ENCODE measurements around the gene ANKRD39.
A peak's percentile ranks its signal among the peaks of the same experiment; 100 is the strongest.

ANKRD39 gene

GRCh38 chr2:96888072-96889011 lies 30.5 kb upstream of the ANKRD39 start:
- DNase-seq: peak in 48 of 56 donors; percentile 26 to 85 (median 61)

DNA sequence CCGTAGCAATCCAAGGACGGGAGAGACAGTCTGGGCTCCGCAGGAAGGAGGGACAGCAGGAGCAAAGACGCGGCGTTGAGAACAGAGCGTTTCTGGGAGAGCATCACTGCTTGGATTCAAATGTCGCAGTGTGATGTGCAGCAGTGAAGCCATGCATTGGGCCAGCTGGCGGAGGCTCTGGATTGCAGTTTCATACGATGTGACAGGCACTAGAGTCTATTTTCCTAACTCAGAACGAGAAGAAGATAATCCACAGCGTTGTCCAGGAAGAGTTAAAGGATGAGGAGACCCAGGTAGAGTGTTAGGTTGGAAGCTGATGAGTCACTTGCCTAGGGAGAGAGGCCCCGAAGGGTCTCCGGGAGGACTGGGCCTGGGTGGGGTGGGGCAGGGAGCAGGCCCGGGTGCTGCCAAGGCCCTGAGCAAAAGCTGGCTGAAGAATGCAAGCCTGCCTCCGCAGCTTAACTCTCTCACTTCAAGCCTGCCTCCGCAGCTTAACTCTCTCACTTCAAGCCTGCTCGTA lies 29.7 kb upstream of the ANKRD39 start:
- DNase-seq: peak in 19 of 56 donors; percentile 23 to 69 (median 42)

- no peak for DNase-seq
Observed at GRCh38 chr2:96885432-96886347, 27.9 kb upstream of the ANKRD39 start.

GRCh38 chr2:96884299-96885094 lies 26.7 kb upstream of the ANKRD39 start:
- DNase-seq: peak in 1 of 56 donors; percentile 12

- DNase-seq: no peak
Observed at GRCh38 chr2:96883306-96883705, 25.5 kb upstream of the ANKRD39 start.

DNA sequence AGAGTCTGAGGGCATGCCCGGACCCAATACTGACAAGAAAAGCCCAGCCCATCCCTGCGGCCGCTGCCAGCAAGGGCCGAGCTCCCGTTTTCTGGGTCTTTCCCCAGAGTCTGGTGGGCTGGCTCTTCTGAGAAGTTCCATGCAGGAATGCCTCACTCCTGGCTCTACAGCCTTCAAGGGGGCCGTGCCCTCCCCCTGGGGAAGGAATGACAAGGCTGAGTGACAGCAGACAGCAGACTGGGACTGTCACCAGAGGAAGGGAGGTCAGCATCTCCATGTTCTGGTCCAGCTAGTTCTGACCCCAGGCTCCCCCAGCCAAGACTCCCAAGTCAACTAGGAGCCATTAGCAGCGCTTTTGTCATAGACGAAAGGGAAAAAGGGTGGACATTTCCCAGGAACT lies 25.1 kb upstream of the ANKRD39 start:
- DNase-seq: no peak

GRCh38 chr2:96882230-96882629 lies 24.4 kb upstream of the ANKRD39 start:
- no peak for DNase-seq

- no peak for DNase-seq
Observed at GRCh38 chr2:96881349-96882195, 23.8 kb upstream of the ANKRD39 start.

DNA sequence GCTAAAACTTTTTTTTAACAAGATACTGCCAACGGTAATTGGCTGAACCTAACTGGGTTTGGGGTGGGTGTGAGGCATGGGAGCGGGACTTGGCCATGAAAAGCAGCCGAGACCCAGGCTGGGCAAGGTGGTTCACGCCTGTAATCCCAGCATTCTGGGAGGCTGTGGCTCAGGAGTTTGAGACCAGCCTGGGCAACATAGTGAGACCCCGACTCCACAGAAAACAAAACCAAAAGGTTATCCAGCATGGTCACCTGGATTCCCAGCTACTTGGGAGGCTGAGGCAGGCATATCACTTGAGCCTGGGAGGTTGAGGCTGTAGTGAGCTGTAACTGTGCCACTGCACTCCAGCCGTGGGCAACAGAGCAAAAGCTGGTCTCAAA lies 23.1 kb upstream of the ANKRD39 start:
- DNase-seq: no peak

DNA sequence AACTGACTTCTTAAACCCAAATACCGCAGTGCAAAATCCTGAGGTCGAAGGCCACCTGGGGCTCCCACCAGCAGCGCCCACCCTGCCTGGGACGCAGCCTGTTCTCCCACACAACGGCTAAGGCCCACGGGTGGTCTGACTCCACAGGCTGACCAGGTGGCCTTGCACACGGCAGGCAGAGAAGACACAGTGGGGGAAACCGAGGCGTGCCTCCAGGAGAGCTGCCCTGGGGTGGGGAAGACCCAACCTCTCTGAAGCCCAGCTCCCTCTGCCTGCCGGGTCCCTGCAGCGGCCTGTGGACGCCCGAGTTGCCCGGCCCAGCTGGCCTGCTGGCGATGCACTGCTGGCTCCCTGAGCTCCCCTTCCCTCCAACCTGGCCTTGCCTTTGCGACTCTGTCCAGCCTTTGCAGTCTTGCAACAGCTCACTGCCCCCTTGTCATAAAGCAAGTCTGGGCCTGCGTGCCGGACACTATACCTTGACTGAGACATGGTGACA lies 21.8 kb upstream of the ANKRD39 start:
- no peak for DNase-seq

DNA sequence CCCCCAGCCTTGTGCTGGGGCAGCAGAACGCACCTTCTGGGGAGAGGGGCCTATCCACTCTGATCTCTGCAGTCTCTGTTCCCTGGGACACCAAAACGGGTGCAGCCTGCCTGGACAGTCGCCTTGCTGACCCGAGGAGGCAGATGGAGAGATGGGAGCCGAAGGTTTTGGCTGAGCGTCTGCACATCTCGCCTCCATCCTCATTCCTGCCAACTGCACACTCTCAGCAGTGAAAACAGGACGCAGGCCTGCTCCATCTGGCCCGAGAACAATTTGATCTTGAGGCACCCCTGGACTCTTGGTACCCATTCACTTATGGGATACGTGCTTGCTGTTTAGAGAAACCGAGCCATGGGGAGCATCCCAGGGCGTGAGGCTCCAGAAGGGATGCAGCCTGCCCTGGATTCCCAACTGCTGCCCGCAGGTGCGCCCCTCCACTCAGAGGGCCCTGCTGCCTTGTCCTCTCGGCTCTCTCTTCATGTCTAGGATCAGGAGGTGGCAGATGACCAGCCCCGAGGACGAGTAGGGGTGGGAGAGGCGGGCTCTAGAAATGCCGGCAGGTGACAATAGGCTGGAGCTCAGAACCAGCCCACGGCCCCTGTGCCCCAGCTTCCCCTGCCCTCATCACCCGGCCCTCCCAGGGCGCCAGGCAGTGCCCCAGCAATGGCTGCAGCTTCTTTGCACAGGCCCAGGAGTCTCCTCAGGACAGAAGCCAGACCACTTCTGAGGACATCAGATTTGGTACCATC lies 21.2 kb upstream of the ANKRD39 start:
- no peak for DNase-seq

GRCh38 chr2:96878171-96878570 lies 20.4 kb upstream of the ANKRD39 start:
- no peak for DNase-seq

- no peak for DNase-seq
Observed at GRCh38 chr2:96877631-96878092, 19.8 kb upstream of the ANKRD39 start.

- no peak for DNase-seq
Observed at GRCh38 chr2:96877042-96877451, 19.2 kb upstream of the ANKRD39 start.

DNA sequence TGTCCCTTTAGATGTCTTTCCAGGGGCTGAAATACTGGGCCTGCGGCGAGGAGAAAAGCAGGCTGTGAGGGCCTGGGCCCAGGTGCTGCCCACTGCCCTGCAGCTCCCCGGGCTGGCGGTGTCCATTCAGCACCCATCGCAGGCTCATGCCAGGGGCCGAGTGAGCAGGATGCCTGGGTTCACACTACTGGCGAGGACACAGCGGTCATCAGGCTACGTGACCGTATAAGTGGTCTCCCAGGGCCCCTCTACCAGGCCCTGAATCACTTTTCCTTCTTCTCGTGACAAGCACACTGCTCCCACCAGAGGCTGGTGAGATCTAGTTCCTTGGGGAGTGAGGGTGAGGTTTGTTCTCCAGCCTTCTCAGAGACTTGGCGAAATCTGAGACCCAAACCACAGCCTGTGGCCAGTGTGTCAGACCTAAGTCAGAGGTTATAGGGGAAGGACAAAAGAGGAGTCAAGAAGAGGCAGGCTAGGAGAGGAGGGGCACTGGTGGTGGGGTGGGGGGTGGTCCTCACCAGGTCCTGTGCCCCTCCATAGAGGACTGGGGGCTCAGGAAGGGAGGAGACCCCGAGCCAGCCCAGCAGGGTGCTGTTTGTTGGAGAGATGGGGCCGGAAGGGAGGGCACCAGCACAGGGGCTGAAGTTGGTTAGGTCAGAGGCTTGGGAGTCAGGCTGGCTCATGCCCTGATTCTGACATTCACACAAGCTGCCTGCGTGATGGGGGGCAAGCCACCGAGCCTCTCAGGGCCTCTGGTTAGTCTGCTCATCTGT lies 18.6 kb upstream of the ANKRD39 start:
- no peak for DNase-seq

DNA sequence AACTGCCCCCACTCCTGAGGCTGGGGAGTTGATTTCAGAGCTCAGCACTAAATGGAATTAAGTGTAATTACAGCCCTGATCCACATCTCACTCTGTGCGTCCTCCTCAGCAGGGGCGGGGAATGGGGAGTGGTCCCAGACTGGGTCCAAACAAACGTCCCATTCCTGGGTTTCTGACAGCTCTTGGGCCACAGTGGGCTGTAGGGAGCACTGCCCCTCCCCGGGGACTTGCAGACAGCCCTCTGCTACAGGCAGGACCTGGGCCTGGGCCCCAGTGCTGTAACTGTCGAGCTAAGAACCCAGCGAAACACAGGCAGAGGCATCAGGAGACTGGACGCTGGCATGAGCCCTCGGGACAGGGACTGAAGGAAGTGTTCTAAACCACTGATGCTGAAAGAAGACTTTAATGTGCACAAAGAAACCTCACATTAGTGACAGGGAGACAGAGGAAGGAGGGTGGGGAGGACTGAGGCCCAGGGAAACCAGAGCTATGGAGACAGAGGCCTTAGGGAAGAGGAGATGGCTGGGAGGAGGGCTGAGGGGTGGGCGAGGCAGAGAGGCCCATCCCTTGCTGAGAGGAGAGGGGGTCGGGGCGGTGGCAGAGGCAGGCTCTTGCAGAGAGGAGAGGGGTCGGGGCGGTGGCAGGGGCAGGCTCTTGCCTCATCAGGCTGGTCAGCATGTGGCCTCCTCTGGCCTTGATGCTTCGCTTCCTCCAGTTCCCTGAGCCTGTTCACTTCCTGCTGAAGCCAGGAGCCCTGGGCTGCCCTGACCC lies 17.9 kb upstream of the ANKRD39 start:
- DNase-seq: peak in 3 of 56 donors; percentile 25 to 31 (median 28)

- DNase-seq: peak in 2 of 56 donors; percentile 20 to 26
Observed at GRCh38 chr2:96874198-96874831, 16.5 kb upstream of the ANKRD39 start.

Data from amygdala (tissue), 56 donors.